H1 (cell line): Measurements from ENCODE around the gene CHRNA4.

ENCODE experiments used
- CBX5 ChIP-seq: fragments of 300-800, 300-1000 bp; sonication (generic); IDR thresholded peaks from 2 replicates; pipeline ENCODE4 v1.7.1; 2016; ENCODE audit warnings: antibody characterized with exemption, low read length, low read depth
- E2F6 ChIP-seq: IDR thresholded peaks from 2 replicates; pipeline ENCODE4 v1.6.1; 2012; ENCODE audit warnings: inconsistent platforms
- EP300 ChIP-seq, 2 experiments: IDR thresholded peaks; 1 replicate in 1 of 2; 2 replicates in 1 of 2; pipeline ENCODE4 v1.6.1; 2011 to 2012; ENCODE audit warnings: low read depth in 2 of 2, low read length in 2 of 2, mild to moderate bottlenecking in 2 of 2, borderline replicate concordance in 1 of 2, inconsistent platforms in 1 of 2, moderate library complexity in 1 of 2
- EZH2 ChIP-seq: fragments of 200-600 bp; sonication (generic); IDR thresholded peaks from 2 replicates; pipeline ENCODE4 v1.7.1; 2012; ENCODE audit warnings: low read depth, mild to moderate bottlenecking, moderate library complexity, low read length, inconsistent platforms; ENCODE audit not compliant: severe bottlenecking
- GABPA ChIP-seq: IDR thresholded peaks from 2 replicates; pipeline ENCODE4 v1.6.1; 2011; ENCODE audit warnings: mild to moderate bottlenecking, low read length, moderate library complexity, borderline replicate concordance; ENCODE audit not compliant: insufficient read depth
- JUN ChIP-seq: IDR thresholded peaks from 2 replicates; pipeline ENCODE4 v1.6.1; 2011; ENCODE audit warnings: low read depth, mild to moderate bottlenecking, improper control_type of control experiment, low read length
- RXRA ChIP-seq: IDR thresholded peaks from 2 replicates; pipeline ENCODE4 v1.6.1; 2011; ENCODE audit warnings: low read depth, mild to moderate bottlenecking, low read length, moderate library complexity; ENCODE audit not compliant: insufficient read depth
- SUZ12 ChIP-seq: fragments of 200-600 bp; sonication (generic); IDR thresholded peaks from 2 replicates; pipeline ENCODE4 v1.6.1; 2012; ENCODE audit warnings: mild to moderate bottlenecking, inconsistent platforms, low read length, moderate library complexity, mixed read lengths
- TF ChIP-seq, protein P1 (sequence below): IDR thresholded peaks from 2 replicates; pipeline ENCODE4 v1.6.1; 2012; ENCODE audit warnings: low read length, inconsistent platforms

GRCh38 chr20:63336232-63336752 lies 24.9 kb downstream of the CHRNA4 start:
- TF ChIP-seq JUN (no peak), SUZ12 (no peak), EZH2 (no peak), GABPA (no peak), EP300 (IDR thresholded peaks at IDR 0.05; ENCODE audit: borderline replicate concordance in 1 of 2, low read depth in 2 of 2, low read length in 2 of 2) (no peak), CBX5 (no peak), E2F6 (no peak), RXRA (no peak)
- TF ChIP-seq, protein P1, sequence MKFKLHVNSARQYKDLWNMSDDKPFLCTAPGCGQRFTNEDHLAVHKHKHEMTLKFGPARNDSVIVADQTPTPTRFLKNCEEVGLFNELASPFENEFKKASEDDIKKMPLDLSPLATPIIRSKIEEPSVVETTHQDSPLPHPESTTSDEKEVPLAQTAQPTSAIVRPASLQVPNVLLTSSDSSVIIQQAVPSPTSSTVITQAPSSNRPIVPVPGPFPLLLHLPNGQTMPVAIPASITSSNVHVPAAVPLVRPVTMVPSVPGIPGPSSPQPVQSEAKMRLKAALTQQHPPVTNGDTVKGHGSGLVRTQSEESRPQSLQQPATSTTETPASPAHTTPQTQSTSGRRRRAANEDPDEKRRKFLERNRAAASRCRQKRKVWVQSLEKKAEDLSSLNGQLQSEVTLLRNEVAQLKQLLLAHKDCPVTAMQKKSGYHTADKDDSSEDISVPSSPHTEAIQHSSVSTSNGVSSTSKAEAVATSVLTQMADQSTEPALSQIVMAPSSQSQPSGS, result no peak
